AG09309 (cell line): Measurements from ENCODE around the gene MAGI1.

Experiments used
- DNase-seq: peaks from one replicate; pipeline ENCODE4 v3.0.0-alpha.2; 2010; ENCODE audit warnings: low read depth
- H3K4me3 ChIP-seq: 2 replicates; pipeline ENCODE4 v1.5.1; 2011; ENCODE audit warnings: mild to moderate bottlenecking, low read depth, low read length, moderate library complexity; ENCODE audit not compliant: control insufficient read depth
- CTCF ChIP-seq: IDR thresholded peaks from 2 replicates; pipeline ENCODE4 v1.5.1; 2011; ENCODE audit warnings: mild to moderate bottlenecking, low read depth, low read length, inconsistent platforms; ENCODE audit not compliant: insufficient read depth, control insufficient read depth; ENCODE audit errors: missing control alignments

Gene MAGI1

GRCh38 chr3:65880350-65880749 lies 158.4 kb downstream of the MAGI1 start:
- no peak for TF ChIP-seq CTCF
- no peak for DNase-seq
- no peak overlapping the region for H3K4me3 ChIP-seq

GRCh38 chr3:65879372-65879771 lies 159.3 kb downstream of the MAGI1 start:
- H3K4me3 ChIP-seq, result no peak overlapping the region
- DNase-seq, result no peak
- TF ChIP-seq CTCF, result no peak

GRCh38 chr3:65878831-65879230 lies 159.9 kb downstream of the MAGI1 start:
- no peak overlapping the region for H3K4me3 ChIP-seq
- no peak for DNase-seq
- no peak for TF ChIP-seq CTCF

- no peak for TF ChIP-seq CTCF
Observed at GRCh38 chr3:65877160-65877559, 161.6 kb downstream of the MAGI1 start.

GRCh38 chr3:65876028-65876420 lies 162.7 kb downstream of the MAGI1 start:
- no peak for DNase-seq
- no peak overlapping the region for H3K4me3 ChIP-seq
- TF ChIP-seq CTCF, result no peak

More at GRCh38 chr3:65877160-65877559, 161.6 kb downstream of the MAGI1 start:
- no peak overlapping the region for H3K4me3 ChIP-seq
- DNase-seq, result no peak

GRCh38 chr3:65875393-65876027 lies 163.2 kb downstream of the MAGI1 start:
- TF ChIP-seq CTCF, result no peak
- H3K4me3 ChIP-seq, result no peak overlapping the region
- DNase-seq, result no peak
